ENCODE results near the gene UBASH3A.

The UBASH3A gene

GRCh38 chr21:42471206-42471605 lies 67.5 kb downstream of the UBASH3A start:
- DNase-seq = no peak

GRCh38 chr21:42471716-42472330 lies 68.1 kb downstream of the UBASH3A start:
- DNase-seq = no peak

GRCh38 chr21:42472521-42472920 lies 68.8 kb downstream of the UBASH3A start:
- DNase-seq = no peak

- no peak for DNase-seq
These were observed 69.9 kb downstream of the UBASH3A start for GRCh38 chr21:42473498-42474042.

GRCh38 chr21:42474043-42474831 lies 70.5 kb downstream of the UBASH3A start:
- DNase-seq = no peak

GRCh38 chr21:42475036-42475435 lies 71.3 kb downstream of the UBASH3A start:
- DNase-seq = no peak

- DNase-seq = no peak
These were observed 72.1 kb downstream of the UBASH3A start for GRCh38 chr21:42475526-42476387.

- no peak for DNase-seq
These were observed 73.0 kb downstream of the UBASH3A start for GRCh38 chr21:42476388-42477331.

GRCh38 chr21:42478504-42478903 lies 74.8 kb downstream of the UBASH3A start:
- DNase-seq = no peak

- no peak for DNase-seq
These were observed 75.9 kb downstream of the UBASH3A start for GRCh38 chr21:42479582-42479981.

GRCh38 chr21:42480736-42481135 lies 77.0 kb downstream of the UBASH3A start:
- no peak for DNase-seq

- no peak for DNase-seq
These were observed 77.5 kb downstream of the UBASH3A start for GRCh38 chr21:42481169-42481568.

GRCh38 chr21:42484966-42485365 lies 81.3 kb downstream of the UBASH3A start:
- DNase-seq = no peak

GRCh38 chr21:42486072-42486471 lies 82.4 kb downstream of the UBASH3A start:
- no peak for DNase-seq

- DNase-seq = no peak
These were observed 82.8 kb downstream of the UBASH3A start for GRCh38 chr21:42486531-42486930.

- no peak for DNase-seq
These were observed 85.4 kb downstream of the UBASH3A start for GRCh38 chr21:42489006-42489563.

GRCh38 chr21:42489991-42490390 lies 86.3 kb downstream of the UBASH3A start:
- DNase-seq = no peak

- DNase-seq = no peak
These were observed 87.0 kb downstream of the UBASH3A start for GRCh38 chr21:42490720-42491119.

GRCh38 chr21:42491328-42491727 lies 87.6 kb downstream of the UBASH3A start:
- no peak for DNase-seq

GRCh38 chr21:42492201-42492600 lies 88.5 kb downstream of the UBASH3A start:
- DNase-seq = no peak

GRCh38 chr21:42493109-42494060 lies 89.7 kb downstream of the UBASH3A start:
- no peak for DNase-seq

Data from NCI-H1417 treated with DMSO at 0.1 percent for 48 hours (cell line).